CD4-positive, alpha-beta T cell treated with Interleukin-17A for 4 hours (primary cell): ENCODE measurements around the gene LRIT1.
A peak's percentile ranks its signal among the peaks of the same experiment; 100 is the strongest.

Experiments
- DNase-seq: peaks from one replicate; pipeline ENCODE4 v3.0.0-alpha.2; 2020; ENCODE audit warnings: mixed read lengths

LRIT1 gene

DNA sequence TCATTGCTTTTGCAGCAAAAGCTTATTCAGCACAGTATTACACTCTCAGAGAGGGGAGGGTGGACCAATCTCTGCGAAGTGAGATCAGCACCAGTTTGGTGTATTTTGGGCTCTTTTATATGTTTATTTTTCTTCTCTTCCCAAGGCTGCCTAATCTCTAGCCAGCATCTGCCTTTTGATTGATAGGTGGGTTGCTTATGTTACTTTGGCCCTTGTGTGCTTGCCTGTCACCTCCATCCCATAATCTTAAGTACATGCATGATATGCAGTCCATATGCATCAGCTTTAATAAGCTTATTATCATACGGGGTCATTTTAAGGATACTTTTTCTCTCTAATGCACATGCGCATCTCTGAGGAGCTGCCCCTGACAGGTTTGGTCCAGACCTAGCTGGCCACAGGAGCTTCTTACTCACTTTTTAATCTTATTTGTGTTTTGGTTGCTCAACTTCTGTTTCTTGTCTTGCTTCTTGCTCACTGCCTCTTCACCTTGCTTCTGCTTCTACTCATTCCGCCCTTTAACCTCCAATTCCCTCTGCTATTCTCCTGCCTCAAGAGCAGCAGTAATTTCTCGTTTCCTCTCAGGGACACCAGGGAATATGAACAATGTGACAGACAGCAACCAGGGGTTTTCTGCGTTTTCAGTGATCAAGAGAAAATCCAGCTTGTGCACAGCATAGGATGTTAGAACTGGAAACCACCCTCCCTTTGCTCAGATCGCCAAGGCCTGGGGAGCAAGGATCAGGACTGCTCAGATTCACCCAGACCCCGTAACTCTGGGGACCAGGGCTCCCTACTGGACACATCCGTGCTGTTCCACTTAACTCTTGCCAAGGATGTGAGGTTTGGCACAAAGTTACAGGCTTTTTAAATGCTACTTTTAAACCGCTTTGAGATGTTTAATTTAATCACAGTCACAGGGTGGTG lies 13.5 kb upstream of the LRIT1 start:
- no peak for DNase-seq

DNA sequence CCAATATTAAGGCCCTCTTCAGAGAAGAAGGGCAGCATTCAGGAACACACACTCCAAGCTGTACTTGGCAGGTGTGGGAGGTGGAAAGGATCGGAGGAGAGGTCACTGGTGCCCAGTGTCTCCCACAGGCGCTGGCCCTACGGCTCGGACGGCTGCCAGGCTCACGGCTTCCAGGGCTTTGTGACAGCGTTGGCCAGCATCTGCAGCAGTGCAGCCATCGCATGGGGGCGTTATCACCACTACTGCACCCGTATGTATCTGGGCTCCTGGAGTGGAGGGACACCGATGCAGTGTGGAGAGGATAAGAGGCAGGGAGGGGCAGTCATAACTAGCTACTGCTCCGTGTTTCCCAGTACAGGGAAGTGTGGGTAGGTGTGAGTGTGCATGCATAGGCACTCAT lies 7.4 kb upstream of the LRIT1 start:
- no peak for DNase-seq

DNA sequence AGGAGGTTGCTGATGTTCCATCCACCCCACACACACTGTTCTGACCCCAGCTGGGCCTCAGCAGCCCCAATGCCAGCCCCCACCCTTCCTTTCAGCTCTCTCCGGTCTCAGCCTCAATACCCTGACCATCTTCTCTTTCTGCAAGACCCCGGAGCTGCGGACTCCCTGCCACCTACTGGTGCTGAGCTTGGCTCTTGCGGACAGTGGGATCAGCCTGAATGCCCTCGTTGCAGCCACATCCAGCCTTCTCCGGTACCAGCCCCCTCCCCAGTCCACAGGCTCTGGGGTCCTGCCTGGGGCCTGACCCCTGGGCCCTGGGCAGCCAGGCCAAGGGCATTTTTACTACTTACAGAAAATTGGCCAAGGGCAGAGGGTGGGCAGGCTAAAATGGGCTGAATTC lies 6.2 kb upstream of the LRIT1 start:
- DNase-seq, result no peak

DNA sequence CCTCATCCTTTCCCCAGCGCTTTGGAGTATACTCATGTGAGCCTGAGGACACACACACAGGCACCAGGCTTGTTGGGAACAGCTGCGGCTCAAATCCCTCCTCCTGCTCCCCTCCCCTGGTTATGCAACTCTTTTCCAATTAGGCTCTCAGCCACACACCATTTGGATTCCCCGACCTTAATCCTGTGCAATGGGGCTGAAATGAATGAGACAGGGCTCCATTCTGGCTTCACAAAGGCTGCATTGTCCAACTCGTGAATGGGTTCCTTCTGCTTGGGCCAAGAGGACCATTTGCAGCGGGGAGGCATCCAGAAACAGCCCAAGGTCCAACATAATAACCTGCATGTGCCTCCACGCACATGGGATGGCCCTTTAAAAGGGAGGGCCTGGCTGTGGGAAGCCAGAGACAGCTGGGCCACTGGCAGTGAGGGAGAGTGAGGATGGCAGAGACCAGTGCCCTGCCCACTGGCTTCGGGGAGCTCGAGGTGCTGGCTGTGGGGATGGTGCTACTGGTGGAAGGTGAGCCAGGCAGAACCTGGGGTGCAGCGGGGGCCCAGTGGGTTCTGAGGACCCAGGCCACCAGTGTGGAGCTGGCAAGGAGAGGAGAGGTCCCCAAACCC lies 3.4 kb upstream of the LRIT1 start, which contains the start of gene RGR:
RGR (plus strand) TSS at position 403 of the 620 bp plus-strand sequence; CDS start at position 441, 38 bp downstream.
- no peak for DNase-seq

DNA sequence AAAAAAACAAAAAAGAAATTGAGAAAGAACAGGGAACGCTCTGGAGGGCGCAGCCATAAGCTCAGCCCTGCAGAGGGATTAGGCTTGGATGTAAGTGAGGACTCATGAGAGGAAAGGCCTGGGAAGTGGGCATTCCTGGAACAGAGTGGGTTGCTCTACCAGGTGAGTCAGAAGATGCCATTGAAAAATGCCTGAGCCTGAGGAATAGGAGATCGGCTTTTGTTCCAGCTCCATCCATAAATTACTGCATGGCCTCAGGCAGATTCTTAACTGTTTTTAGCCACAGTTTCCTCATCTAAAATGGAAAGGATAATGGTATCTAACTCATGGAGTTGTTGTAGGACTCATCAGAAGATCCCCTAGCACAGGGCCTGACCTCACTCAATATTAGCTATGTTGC lies 2.4 kb upstream of the LRIT1 start:
- no peak for DNase-seq

DNA sequence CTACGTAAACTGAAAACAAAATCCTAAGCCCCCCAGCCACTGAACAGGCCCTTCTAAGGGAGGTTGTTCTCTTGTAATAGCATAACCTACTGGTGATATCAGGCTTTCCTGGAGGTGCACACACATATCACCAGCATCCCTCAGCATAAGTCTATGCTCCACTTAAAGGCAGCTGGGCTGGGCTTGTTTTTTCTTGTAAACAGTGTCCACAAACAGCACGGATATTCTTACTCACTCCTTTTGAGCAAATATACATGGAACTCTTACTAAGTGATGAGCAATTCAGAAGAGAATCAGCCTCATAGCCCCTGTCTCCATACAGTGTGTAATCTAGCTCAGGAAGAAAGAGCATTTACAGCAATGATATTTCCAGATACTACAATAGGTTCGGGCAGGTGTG lies 2.4 kb downstream of the LRIT1 start:
- no peak for DNase-seq

DNA sequence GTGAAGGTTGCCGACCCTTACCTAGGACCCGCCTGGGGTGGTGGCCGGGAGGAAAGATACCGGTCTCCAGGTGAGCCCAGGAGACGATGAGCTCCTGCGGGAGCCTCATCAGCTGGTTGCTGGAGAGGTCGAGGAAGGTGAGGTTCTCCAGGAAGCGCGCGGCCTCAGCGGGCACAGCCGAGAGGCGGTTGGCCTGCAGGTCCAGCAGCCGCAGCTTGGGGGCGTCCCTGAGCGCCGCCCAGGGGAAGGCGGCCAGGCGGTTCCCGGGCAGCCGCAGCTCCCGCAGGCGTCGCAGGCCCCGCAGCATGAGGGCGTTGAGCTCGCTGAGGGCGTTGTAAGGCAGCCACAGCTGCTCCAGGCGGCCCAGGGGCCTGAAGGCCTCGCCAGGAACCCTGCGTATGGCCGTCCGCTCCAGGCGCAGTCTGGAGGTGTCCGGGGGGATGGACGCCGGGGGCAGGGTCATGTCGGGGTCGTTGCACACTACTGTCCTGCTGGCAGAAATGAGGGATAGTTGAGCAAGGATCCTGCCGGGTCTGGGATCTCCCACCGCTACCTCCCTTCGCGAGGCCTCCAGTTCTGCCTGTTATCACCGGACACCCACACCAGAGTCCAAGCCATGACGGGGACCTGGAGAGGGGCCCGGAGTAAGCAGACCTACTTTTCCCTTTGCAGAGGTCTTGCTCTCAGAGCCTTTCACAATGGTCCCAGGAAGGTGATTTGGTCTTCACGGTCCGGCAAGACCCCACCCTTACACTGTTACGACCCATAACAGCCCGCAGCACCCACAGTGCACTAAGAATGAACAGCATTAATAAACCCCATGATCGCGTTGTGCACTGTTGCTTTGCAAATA lies 3.9 kb downstream of the LRIT1 start:
- DNase-seq, result no peak

DNA sequence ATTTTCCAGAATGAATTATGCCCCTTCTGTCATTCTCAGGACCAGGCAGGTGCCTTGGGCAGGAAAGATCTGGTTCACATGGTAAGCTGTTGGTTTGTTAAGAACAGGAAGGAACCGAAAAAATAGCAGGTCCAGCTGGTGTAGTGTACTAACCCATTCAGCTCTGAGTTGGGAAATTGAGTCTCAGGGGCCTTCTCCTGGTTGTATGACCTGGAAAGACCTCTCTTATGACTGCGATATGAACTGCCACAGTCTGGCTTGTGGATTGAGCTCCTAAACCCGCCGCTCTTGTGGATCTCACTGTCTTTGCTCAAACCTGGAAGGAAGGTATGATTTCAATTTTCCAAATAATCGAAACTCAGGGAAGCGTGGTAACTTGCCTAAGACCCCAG lies 4.5 kb downstream of the LRIT1 start:
- DNase-seq, result no peak

DNA sequence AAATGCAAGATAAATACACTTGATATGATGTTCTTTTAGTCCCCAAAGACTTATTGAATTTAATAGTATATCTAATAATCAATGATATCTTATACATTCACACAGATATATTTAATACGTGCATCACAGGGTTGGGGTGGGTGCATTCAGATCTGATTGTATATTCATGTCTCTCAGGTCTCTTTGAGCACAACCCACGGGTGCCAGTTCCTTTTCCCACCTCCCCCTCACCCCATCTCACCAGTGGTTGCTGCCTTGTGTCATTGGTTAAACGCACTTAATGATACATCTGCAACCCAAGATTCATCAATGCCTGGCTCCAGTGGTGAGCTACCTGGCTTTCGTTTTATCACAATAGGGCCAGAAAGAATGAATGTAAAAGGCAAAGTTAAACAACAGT lies 6.2 kb downstream of the LRIT1 start:
- DNase-seq, result no peak

DNA sequence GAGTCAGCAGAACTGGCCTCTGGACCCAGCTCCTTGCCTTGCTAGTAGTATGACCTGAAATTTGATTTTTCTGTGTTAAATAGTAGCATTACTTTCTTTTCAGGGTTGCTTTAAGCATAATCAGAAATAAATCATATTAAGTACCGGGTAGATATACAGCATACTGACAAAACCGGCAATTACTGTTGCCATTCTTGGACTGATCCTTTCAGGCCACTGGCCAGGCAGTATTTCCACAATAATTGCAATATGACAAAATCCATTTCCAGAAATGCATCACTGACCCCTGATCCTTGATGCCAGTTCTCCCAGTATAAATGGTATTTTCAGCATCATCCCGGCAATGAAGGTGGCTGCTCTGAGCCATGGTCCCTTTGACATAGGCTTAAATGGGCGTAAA lies 6.9 kb downstream of the LRIT1 start:
- no peak for DNase-seq

DNA sequence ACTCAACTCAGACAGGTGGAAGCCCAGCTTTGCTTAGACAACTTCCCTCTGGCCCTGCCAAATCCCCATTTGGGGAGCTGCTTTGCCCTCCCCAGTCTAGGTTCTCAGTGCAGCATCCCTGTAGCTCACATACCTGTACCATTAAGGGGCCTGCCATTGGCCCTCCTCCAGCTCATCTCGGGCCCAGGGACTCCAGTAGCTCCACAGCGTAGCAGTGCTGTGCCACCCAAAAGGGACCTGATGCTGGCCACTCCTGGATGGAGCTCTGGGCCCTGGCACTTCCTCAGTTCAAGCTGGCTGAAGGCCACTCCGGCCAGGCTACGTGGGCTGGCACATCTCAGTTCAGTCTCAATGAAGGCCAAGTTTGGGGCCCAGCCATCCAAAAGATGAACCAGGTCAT lies 7.4 kb downstream of the LRIT1 start:
- no peak for DNase-seq

DNA sequence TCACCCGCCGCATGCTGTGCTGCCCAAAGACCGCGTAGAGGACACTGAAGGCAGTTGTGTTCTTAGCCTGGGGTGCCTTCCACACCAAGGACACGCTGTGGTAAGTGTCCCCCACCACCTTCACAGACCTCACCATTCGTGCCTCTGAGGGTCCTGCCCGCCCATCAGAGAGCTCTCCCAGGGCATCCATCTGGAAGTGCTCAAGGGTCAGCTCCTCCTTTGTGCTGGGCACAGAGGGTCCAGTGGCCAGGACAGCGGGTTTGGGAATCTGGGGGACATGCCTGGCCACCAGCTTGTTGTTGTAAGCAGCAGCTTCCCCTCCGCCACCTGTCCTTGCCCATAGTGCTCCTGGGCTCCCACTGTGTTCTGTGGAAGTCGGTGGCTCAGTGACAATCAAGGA lies 9.0 kb downstream of the LRIT1 start:
- DNase-seq, result no peak

DNA sequence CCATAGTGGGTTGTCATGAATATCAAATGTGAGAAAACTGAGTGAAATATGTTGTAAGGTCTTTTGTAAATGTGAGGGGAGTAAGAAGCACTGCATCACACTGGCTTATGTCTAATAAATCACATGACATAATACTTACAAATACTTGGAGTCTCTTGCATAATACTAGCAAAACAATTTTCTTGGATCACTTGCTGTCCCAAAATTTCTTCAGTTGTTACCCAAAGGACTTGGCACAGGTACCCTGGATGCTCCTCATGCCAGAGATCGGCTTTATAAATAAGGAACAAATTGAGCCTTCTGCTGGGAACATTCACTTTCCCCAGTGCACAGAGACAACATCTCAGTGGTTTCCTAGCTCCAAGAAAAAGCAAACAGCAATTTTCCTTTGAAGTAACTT lies 11.0 kb downstream of the LRIT1 start:
- DNase-seq, result no peak

DNA sequence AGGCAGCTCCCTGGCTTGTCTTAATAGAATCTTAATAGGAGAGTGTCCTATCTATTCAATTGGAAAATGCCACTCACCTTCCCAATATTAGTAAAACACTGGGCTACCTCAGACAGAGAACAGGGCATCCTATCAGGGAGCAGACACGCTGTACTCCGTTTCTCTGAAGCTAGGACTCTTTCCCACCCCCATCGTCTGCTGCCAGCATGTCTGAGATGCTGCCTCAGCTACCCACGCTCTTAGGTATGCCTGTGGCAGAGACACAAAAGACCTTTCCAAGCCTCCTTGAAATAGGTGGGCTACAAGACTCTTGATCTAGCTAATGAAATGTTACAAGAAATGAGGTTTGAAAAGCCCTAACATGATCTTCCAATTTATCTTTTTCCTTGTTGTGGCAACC lies 13.5 kb downstream of the LRIT1 start:
- DNase-seq, result no peak

DNA sequence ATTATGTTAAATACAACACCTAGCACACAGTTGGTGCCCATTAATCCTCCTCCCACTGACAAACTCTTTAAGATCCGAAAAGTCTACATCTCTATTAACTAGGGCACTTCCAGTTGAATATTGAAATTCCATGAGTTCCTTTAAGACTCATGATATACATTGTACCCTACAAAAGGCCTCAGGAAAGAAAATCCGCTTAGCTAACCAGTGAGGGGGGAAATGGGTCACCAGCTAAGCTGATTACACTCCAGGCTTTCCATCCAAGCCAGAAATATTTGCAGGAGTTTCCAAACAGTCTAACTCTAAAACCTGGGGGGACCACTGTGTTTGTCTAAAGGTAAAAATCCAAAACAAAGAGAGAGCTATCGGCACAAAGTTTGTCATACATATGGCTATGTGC lies 14.7 kb downstream of the LRIT1 start:
- DNase-seq, result no peak

DNA sequence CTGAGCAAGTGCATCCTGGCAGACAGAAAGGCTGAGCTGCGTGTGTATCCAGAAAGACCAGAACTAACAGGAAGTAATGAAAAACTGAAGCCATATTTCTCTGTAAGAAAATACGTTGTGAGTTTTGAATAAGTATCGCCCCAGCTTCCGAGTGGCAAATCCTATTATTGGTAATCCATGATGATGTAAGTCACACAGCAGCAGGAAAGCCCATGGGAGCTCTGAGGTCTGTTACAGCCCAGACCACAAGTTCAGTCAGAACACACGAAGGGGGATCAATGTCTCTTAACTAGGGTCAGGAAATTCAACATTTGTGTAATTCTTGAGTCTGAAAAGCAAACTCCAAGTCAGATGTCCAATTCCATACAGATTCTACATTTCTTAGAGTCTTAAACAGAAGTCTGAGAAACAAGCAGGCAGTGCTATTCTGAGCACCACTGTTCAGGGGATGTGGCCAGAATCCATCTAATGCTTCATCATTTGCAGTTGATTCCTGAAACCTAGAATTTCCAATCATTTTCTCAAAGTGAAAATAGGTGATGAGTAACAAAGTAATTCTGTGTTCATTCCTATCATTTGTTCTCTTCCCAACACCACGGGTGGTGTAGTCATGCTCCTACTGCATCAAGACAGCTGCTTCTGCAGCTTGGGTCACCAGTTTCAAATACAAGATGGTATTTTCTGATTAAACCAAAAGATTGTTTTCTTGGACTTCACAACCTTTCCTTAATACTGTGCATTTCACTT lies 15.7 kb downstream of the LRIT1 start, which contains the start of gene LRIT2:
LRIT2 (minus strand) TSS at position 118 of the 747 bp plus-strand sequence; CDS start at position 94, 24 bp downstream.
- DNase-seq, result no peak

DNA sequence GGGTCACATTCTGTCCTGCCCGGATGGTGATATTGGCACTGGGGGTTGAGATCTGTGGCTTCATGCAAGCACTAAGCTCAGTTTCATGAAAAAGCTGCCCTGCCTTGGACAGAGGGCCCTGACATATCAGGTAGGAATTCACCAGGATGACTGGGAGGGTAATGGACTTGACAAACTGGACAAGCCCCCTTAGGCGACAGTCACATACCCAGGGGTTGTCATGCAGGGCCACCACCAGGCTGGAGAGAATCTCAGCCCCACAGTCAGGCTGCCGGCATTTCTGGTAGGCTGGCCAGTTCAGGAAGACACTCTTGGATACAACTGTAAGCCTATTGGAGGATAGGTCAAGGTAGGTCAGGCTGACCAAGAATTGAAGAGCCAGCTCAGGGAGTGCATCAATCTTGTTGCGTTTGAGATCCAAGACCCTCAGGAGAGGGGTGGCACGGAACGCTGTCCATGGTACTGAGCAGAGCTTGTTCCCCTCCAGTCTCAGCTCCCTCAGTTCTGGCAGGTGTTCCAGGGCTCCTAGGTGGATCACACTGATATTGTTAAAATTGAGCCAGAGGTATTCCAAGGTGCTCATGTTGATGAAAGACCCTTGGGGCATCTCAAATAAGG lies 16.8 kb downstream of the LRIT1 start:
- no peak for DNase-seq

DNA sequence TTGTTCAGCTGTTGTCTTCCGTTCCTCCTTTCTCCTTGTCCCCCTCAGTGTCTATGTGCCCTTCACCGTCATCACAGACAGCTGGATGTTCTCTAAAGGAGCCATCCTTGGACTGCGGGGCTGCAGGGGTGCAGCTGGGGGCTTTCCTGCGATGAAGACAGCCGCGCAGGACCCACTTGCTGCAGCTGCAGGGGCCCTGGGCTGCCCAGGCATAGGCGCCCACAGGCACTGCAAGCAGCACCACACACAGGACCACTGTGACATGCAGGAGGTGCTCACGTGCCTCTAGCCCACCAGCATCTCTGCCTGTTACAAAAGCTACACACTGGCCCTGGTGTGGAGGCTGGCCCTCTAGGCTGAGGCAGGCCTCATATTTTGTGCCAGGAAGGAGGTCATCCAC lies 19.4 kb downstream of the LRIT1 start:
- DNase-seq, result no peak

DNA sequence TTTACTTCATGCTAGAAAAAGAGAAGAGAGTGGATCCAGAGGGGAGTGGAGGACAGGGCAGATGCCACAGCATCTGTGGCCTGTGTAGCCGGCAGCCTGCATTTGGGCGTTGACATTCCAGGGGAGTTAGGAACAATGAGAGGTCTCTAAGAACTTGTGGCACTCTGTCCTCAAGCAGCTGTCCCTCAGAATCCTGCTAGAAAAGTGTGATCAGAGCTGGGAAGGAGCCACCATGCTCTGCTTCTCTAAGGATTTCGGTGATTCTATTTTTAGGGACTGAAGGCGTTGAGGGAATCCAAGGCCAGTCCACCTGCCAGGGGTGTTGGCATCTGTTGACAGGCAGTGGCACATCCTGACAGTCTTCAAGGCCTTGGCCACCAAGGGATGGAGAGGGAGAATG lies 23.6 kb downstream of the LRIT1 start:
- DNase-seq, result no peak

DNA sequence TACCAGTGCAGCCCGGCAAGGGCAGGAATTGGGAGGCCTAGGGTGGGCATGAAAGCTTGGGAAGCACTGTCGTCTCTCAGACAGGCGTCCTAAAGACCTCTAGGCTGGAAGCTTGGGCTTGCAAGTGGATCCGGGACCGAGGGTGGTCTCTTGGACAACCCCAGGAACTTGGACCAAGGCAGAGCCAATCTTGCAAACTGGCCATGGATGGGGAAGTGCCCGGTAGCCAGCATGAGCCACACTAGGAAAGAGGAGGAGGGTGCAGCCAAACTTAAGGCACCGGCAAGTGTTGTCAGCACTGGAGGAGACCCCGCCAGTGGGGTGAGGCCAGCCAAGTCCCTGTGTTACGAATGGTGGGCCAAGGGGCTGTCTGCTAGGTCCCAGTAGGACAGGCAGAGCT lies 24.5 kb downstream of the LRIT1 start:
- no peak for DNase-seq

DNA sequence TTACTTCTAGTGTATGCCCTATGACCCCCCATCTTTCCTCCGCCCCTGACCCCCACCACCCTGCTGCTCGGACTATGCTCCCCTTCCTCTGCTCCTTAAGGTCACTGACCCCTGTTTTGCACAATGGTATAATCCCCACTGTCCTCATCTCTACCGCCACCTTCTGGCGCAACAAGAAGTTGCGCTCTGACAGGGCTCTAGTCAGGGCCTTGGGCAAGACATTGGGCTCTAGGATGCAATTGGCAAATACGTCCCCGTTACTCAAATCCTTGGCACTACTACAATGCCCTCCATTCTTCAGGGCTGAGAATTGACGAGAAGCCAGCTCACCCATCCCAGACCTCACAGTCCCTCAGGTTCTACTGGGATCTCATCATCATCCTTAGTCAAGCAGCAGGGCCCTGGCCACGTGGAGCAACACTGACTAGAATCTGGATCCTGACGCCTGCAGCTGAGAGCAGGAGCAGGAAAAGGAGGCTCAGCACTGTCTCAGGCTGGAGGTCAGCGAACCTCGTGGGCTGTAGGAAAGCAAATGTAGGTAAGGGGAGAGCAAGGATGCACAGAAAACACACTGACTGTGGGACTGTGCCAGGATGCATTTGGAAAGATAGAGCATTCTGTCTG lies 26.6 kb downstream of the LRIT1 start:
- peak; percentile 34 for DNase-seq
